Mucosa of rectum (tissue), 2 donors: ENCODE measurements around the gene ARSG.
"Not testable (repeated sequence)": the region's sequence is repeated elsewhere in the genome, so short reads cannot be mapped to it uniquely, and the experiment has no call there.

Experiments
- H3K27ac ChIP-seq, 2 donors: one replicate each; pipeline ENCODE4 v1.7.0; 2013; ENCODE audit warnings: inconsistent platforms in 2 of 2, low read depth in 2 of 2, low read length in 2 of 2
- H3K27me3 ChIP-seq, 2 donors: one replicate each; pipeline ENCODE4 v1.7.0; 2013; ENCODE audit warnings: low read length in 2 of 2; ENCODE audit not compliant: control insufficient read depth in 2 of 2, insufficient read depth in 2 of 2
- H3K36me3 ChIP-seq, 2 donors: one replicate each; pipeline ENCODE4 v1.7.0; 2013; ENCODE audit warnings: low read length in 2 of 2; ENCODE audit not compliant: control insufficient read depth in 2 of 2, insufficient read depth in 2 of 2
- H3K4me1 ChIP-seq, 2 donors: one replicate each; pipeline ENCODE4 v1.7.0; 2013; ENCODE audit warnings: low read length in 2 of 2, mild to moderate bottlenecking in 1 of 2; ENCODE audit not compliant: control insufficient read depth in 2 of 2, insufficient read depth in 2 of 2
- H3K4me3 ChIP-seq, 2 donors: one replicate each; pipeline ENCODE4 v1.7.0; 2013; ENCODE audit warnings: low read length in 2 of 2
- H3K9ac ChIP-seq, 2 donors: one replicate each; pipeline ENCODE4 v1.7.0; 2013; ENCODE audit warnings: low read length in 2 of 2, low read depth in 1 of 2, mild to moderate bottlenecking in 1 of 2
- H3K9me3 ChIP-seq, 2 donors: one replicate each; pipeline ENCODE4 v1.7.0; 2013; ENCODE audit warnings: low read length in 2 of 2; ENCODE audit not compliant: control insufficient read depth in 2 of 2
- donor health status: healthy.
- donor health status: Normal muscosa, but diverticular disease.

Gene ARSG

GRCh38 chr17:68302666-68303065 lies 11.4 kb downstream of the ARSG start:
- no peaks in the 10 kb centered on the region for H3K9me3 ChIP-seq
- no peaks in the 10 kb centered on the region for H3K36me3 ChIP-seq
- H3K9ac ChIP-seq: no peak overlapping the region
- no peaks in the 10 kb centered on the region for H3K4me1 ChIP-seq
- H3K27me3 ChIP-seq: no peaks in the 10 kb centered on the region
- no peak overlapping the region for H3K4me3 ChIP-seq
- no peak overlapping the region for H3K27ac ChIP-seq

- Histone ChIP-seq H3K9me3 (no peaks in the 10 kb centered on the region), H3K9ac (no peak overlapping the region)
Observed at GRCh38 chr17:68304706-68305105, 13.4 kb downstream of the ARSG start.

GRCh38 chr17:68305142-68305541 lies 13.8 kb downstream of the ARSG start:
- Histone ChIP-seq H3K4me3 (no peak overlapping the region), H3K27me3 (no peaks in the 10 kb centered on the region), H3K27ac (no peak overlapping the region), H3K9me3 (no peaks in the 10 kb centered on the region), H3K4me1 (no peaks in the 10 kb centered on the region), H3K9ac (no peak overlapping the region), H3K36me3 (no peaks in the 10 kb centered on the region)

More at GRCh38 chr17:68304706-68305105, 13.4 kb downstream of the ARSG start:
- Histone ChIP-seq H3K36me3 (no peaks in the 10 kb centered on the region), H3K27ac (no peak overlapping the region), H3K27me3 (no peaks in the 10 kb centered on the region), H3K4me3 (no peak overlapping the region), H3K4me1 (no peaks in the 10 kb centered on the region)

- H3K9ac ChIP-seq: no peak overlapping the region
- no peak overlapping the region for H3K27ac ChIP-seq
- H3K36me3 ChIP-seq: no peaks in the 10 kb centered on the region
- no peaks in the 10 kb centered on the region for H3K27me3 ChIP-seq
- H3K4me1 ChIP-seq: no peaks in the 10 kb centered on the region
- no peak overlapping the region for H3K4me3 ChIP-seq
- H3K9me3 ChIP-seq: no peaks in the 10 kb centered on the region
Observed at GRCh38 chr17:68306819-68307218, 15.5 kb downstream of the ARSG start.

GRCh38 chr17:68307443-68307842 lies 16.1 kb downstream of the ARSG start:
- Histone ChIP-seq H3K9me3 (no peaks in the 10 kb centered on the region), H3K9ac (no peak overlapping the region), H3K4me3 (no peak overlapping the region), H3K36me3 (no peaks in the 10 kb centered on the region), H3K4me1 (no peaks in the 10 kb centered on the region), H3K27me3 (no peaks in the 10 kb centered on the region), H3K27ac (no peak overlapping the region)

GRCh38 chr17:68308486-68308885 lies 17.2 kb downstream of the ARSG start:
- H3K36me3 ChIP-seq, H3K9ac ChIP-seq, H3K9me3 ChIP-seq, H3K4me3 ChIP-seq, H3K27me3 ChIP-seq, H3K27ac ChIP-seq, H3K4me1 ChIP-seq: not testable (repeated sequence)

GRCh38 chr17:68309066-68309670 lies 17.9 kb downstream of the ARSG start:
- H3K4me1 ChIP-seq, H3K27ac ChIP-seq, H3K4me3 ChIP-seq, H3K9ac ChIP-seq, H3K36me3 ChIP-seq, H3K27me3 ChIP-seq, H3K9me3 ChIP-seq: not testable (repeated sequence)

GRCh38 chr17:68310152-68310551 lies 18.9 kb downstream of the ARSG start:
- H3K27ac ChIP-seq: no peak overlapping the region
- no peaks in the 10 kb centered on the region for H3K36me3 ChIP-seq
- H3K27me3 ChIP-seq: no peaks in the 10 kb centered on the region
- no peak overlapping the region for H3K9ac ChIP-seq
- no peaks in the 10 kb centered on the region for H3K9me3 ChIP-seq
- peaks cover 0 to 2% of the 10 kb centered on the region in 2 donors for H3K4me1 ChIP-seq
- no peak overlapping the region for H3K4me3 ChIP-seq

GRCh38 chr17:68314916-68315535 lies 23.7 kb downstream of the ARSG start:
- no peaks in the 10 kb centered on the region for H3K9me3 ChIP-seq
- H3K9ac ChIP-seq: no peak overlapping the region
- H3K36me3 ChIP-seq: no peaks in the 10 kb centered on the region
- no peaks in the 10 kb centered on the region for H3K27me3 ChIP-seq
- H3K4me1 ChIP-seq: peaks cover 0 to 3% of the 10 kb centered on the region in 2 donors
- no peak overlapping the region for H3K27ac ChIP-seq
- H3K4me3 ChIP-seq: no peak overlapping the region

GRCh38 chr17:68315930-68316329 lies 24.6 kb downstream of the ARSG start:
- Histone ChIP-seq H3K36me3 (no peaks in the 10 kb centered on the region), H3K4me1 (peaks cover 0 to 3% of the 10 kb centered on the region in 2 donors), H3K9me3 (no peaks in the 10 kb centered on the region), H3K4me3 (no peak overlapping the region), H3K27me3 (no peaks in the 10 kb centered on the region), H3K9ac (no peak overlapping the region), H3K27ac (no peak overlapping the region)
